HG02623 (cell line): ENCODE measurements around the gene LPAR3.

Experiments
- ATAC-seq: cut with Tn5 transposase; IDR thresholded peaks from one replicate; pipeline ENCODE4 v1.9.1; 2021; ENCODE audit warnings: moderate library complexity; ENCODE audit not compliant: unreplicated experiment

Gene LPAR3

GRCh38 chr1:84833194-84833593, 59.8 kb downstream of the LPAR3 start:
- ATAC-seq = no peak

GRCh38 chr1:84830136-84830535, 62.9 kb downstream of the LPAR3 start:
- no peak for ATAC-seq

- ATAC-seq = no peak
Measured at GRCh38 chr1:84827976-84828375, 65.0 kb downstream of the LPAR3 start.

DNA sequence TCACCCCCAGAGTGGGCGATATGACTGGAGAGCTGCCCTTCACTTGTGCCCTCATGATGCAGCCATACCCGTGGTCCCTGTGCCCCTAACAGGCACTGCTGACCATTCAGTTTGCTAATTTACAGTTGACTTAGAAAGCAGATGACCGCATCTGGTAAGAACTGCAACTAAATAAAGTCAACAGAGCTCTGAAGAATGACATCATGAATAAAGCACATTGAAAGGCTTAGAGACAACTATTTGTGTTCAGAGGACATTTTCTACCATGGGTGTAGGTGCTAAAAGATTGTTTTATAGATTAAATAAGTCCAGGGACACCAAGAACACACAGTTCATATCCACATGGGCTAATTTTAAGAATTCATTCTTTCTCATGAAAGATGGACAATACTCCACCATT, 65.5 kb downstream of the LPAR3 start:
- no peak for ATAC-seq

GRCh38 chr1:84825161-84825560, 67.8 kb downstream of the LPAR3 start:
- ATAC-seq = no peak

GRCh38 chr1:84823991-84824390, 69.0 kb downstream of the LPAR3 start:
- no peak for ATAC-seq

- no peak for ATAC-seq
Measured at GRCh38 chr1:84823511-84823910, 69.5 kb downstream of the LPAR3 start.

GRCh38 chr1:84810343-84810742, 82.7 kb downstream of the LPAR3 start:
- ATAC-seq = no peak

GRCh38 chr1:84809023-84809422, 84.0 kb downstream of the LPAR3 start:
- no peak for ATAC-seq

- ATAC-seq = no peak
Measured at GRCh38 chr1:84803604-84804003, 89.4 kb downstream of the LPAR3 start.

DNA sequence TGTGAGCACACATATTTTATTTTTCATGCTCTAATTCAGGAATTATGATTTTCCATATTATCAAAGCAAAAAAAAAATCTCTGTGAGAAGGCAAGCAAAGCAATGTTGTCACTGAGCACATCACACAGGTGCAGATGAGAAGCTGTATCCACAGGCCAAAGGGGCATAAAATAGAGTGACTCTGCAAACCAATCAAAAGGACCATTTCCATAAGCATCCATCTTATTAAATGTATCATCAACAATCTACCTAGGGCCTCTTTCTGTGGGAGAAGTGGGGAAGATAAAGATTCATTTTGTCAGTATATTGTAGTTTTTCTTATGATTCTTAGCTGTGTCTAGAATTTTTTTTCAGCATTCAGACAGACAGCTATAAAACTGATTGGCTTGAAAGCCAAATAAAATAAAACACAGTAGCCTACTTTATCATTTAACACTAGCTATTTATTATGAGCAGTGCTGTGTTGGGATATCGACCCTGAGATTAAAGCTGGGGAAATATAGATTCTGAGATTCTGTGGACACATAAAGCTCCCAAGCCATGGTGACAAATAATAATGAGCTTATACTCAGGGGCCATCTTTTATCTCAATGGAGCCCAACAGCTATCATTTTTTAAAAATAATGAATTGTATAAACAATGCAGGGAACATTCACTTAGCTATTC, 90.3 kb downstream of the LPAR3 start:
- ATAC-seq = no peak

- no peak for ATAC-seq
Measured at GRCh38 chr1:84800090-84801073, 92.6 kb downstream of the LPAR3 start.

DNA sequence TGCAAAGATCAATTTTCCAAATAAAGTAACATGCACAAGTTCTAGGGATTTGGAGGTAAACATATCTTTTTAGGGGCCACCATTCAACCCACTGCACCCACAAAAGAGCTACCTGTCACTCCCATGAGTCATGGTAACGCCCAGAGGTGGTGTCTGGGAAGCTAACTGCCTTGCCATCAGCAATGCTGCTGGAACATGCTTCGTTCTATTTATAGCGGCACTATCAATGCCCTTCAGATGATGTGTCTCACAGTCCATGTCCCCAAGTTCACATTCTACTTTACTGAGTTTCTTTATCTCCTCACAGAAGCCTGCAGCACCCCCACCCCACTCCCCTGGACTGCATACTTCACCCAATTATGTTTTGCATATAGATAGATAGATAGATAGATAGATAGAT, 95.4 kb downstream of the LPAR3 start:
- no peak for ATAC-seq

DNA sequence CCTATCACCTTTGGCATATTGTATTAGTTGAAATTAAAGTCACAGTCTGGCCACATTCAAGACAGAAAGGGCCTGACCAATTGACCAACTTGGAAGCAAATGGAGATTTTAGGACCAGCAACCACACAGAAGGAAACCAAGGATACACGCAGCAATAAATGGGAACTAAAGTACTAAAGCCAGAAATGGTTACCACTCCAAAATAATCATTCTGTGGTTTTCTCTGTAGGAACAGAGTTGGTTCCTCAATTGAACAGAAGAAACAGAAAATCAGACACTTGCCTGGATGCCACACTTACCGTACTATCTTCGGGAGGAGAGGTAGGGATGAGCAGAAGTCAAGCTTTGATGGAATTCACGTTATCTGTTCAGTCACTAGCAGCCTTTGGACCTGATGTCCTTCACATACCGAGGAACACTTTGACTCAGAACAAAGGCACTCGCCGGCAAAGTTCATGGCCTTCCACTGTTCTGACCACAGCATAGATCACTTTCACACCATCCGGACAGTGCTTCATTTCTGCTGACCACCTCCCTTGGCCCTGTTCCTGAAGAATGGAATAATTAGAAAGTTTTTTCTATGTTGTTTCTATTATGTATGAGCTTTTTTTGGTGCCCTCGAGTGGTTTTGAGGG, 96.9 kb downstream of the LPAR3 start:
- ATAC-seq = no peak

GRCh38 chr1:84795213-84795612, 97.8 kb downstream of the LPAR3 start:
- no peak for ATAC-seq

DNA sequence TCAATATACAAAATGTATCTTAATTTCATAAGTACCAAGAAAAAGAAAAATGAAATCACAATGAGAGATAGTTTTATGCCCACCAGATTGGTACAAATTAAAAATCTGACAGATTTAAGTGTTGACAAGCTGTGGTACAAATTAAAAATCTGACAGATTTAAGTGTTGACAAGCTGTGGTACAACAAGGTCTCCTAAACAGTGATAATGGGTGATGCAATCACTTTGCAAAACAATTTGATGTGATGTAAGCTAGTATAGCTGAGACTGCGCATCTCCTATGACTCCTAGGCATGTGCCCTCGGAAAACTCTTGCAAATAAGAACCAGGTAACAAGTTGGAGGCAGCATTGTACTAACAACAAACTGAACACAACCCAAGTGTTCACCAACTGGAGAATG, 100.6 kb downstream of the LPAR3 start:
- ATAC-seq = no peak

DNA sequence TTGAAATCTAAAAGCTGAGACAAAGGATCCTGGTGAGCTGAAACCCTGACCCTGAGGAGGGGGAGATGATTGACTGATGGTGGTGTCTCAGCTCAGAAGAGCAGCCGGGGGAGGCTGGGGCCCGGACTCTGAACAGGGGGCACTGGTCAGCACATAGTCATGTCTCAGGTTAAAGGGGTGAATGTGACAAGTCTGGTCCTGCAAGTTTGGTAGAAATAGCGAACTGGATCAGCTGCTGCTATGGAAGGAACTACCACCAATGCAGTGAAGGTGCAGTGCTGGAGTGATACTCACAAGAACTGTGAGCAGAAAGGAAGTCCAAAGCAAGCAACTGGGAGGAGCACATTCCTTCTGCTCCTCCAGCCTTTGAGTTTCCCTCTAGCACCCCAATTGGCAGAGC, 104.0 kb downstream of the LPAR3 start:
- ATAC-seq = no peak

GRCh38 chr1:84785271-84786036, 107.6 kb downstream of the LPAR3 start:
- no peak for ATAC-seq

- no peak for ATAC-seq
Measured at GRCh38 chr1:84782881-84783280, 110.1 kb downstream of the LPAR3 start.

DNA sequence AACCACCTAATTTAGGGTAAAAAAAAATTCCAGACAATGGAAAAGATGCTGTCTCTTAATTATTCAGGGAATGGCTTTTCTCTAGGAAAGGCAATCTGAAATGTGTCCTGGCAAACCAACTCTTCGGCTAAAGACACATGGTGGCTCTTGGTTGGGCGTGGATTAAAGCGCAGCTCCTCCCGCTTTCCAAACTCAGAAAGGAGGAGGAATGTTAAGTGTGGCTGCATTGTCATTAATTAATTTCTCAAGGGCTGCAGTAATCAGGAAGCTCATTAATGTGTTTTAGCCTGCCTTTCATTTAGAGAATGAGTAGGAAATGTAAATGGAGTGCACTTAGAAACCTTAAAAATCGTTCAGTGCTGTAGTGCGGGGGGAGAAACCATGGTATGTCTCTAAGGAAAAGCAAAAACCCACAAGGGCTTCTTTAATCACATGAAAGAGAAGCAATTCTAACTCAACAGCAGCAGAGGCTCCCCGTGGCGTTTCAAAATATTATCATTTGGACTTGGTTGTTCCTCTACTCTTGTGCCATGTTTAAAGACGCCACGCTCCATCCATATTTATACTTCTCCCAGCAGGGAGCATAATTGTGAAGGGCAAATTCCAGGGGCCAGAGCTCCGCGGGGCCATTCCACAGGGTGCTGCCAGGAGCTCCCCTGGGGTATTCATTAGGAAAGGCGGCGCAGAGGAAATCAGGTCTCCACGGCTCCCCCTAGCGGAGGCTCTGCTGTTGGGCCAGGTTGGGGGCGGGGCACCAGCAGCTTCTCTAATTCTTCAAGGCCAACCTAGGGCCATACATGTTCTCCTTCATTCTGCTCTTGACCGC, 110.8 kb downstream of the LPAR3 start:
- peak; percentile 86 for ATAC-seq
